ENCODE data around the gene E4F1.

DNA sequence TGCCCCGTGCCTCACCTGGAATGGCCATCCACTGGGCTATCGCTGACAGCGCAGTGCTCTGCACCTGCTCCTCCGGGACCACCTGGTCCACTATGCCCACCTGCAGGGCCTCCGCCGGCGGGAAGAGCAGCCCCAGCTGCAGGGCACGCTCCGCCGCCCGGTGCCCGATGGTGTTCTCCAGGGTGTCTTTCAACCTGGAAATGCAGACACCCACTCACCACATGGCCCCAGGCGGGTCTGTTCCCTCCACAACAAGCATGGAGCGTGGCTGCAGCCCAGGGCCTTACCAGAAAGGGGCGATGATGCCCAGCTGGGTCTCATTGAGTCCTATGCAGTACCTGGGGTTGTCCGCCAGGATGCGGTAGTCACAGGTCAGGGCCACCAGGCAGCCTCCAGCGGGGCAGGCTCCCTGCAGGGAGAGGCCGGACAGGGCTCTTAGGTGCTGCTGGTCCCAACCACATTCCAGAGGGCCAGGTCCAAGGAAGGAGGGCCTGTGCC, 19.7 kb downstream of the E4F1 start:
- TF ChIP-seq, protein P1, sequence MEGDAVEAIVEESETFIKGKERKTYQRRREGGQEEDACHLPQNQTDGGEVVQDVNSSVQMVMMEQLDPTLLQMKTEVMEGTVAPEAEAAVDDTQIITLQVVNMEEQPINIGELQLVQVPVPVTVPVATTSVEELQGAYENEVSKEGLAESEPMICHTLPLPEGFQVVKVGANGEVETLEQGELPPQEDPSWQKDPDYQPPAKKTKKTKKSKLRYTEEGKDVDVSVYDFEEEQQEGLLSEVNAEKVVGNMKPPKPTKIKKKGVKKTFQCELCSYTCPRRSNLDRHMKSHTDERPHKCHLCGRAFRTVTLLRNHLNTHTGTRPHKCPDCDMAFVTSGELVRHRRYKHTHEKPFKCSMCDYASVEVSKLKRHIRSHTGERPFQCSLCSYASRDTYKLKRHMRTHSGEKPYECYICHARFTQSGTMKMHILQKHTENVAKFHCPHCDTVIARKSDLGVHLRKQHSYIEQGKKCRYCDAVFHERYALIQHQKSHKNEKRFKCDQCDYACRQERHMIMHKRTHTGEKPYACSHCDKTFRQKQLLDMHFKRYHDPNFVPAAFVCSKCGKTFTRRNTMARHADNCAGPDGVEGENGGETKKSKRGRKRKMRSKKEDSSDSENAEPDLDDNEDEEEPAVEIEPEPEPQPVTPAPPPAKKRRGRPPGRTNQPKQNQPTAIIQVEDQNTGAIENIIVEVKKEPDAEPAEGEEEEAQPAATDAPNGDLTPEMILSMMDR (IDR thresholded peaks at IDR 0.05; ENCODE audit: control extremely low read depth in 1 of 3, insufficient read depth in 1 of 3, low read depth in 1 of 3, low read length in 3 of 3), result peak; percentile 62 to 84 (median 64)
- TF ChIP-seq GTF2F1 (IDR thresholded peaks at IDR 0.05; ENCODE audit: borderline replicate concordance, low read depth, low read length) (no peak), SRF (IDR thresholded peaks at IDR 0.05; ENCODE audit: low read depth, low read length) (no peak), SIN3A (conservative IDR thresholded peaks at IDR 0.05 in 1 of 2, IDR thresholded peaks at IDR 0.05 in 1 of 2; ENCODE audit: low read depth in 1 of 2, low read length in 2 of 2) (no peak), CHD2 (IDR thresholded peaks at IDR 0.05; ENCODE audit: low read length) (no peak), KDM1A (IDR thresholded peaks at IDR 0.05; ENCODE audit: borderline replicate concordance, low read length) (no peak), GABPA (IDR thresholded peaks at IDR 0.05; ENCODE audit: borderline replicate concordance, insufficient read depth, low read length) (no peak), RAD21 (IDR thresholded peaks at IDR 0.05 in 1 of 2, conservative IDR thresholded peaks at IDR 0.05 in 1 of 2; ENCODE audit: low read depth in 2 of 2, low read length in 2 of 2) (peak; percentile 27 to 44; a peak in 3 of 4 replicates), EGR1 (IDR thresholded peaks at IDR 0.05; ENCODE audit: borderline replicate concordance, low read depth, low read length) (no peak), TCF12 (IDR thresholded peaks at IDR 0.05; ENCODE audit: low read depth, low read length) (no peak)
